Measurements from ENCODE around the gene UBE2H.

UBE2H gene

GRCh38 chr7:129951226-129952085, 1.3 kb downstream of the UBE2H start:
- no peak for DNase-seq (ENCODE audit: low read depth)
- H3K4me3 ChIP-seq (ENCODE audit: low read depth, low read length): peak overlapping the region; percentile 88

GRCh38 chr7:129950933-129951225, 1.9 kb downstream of the UBE2H start:
- no peak for DNase-seq (ENCODE audit: low read depth)
- H3K4me3 ChIP-seq (ENCODE audit: low read depth, low read length): peak overlapping the region; percentile 88

DNA sequence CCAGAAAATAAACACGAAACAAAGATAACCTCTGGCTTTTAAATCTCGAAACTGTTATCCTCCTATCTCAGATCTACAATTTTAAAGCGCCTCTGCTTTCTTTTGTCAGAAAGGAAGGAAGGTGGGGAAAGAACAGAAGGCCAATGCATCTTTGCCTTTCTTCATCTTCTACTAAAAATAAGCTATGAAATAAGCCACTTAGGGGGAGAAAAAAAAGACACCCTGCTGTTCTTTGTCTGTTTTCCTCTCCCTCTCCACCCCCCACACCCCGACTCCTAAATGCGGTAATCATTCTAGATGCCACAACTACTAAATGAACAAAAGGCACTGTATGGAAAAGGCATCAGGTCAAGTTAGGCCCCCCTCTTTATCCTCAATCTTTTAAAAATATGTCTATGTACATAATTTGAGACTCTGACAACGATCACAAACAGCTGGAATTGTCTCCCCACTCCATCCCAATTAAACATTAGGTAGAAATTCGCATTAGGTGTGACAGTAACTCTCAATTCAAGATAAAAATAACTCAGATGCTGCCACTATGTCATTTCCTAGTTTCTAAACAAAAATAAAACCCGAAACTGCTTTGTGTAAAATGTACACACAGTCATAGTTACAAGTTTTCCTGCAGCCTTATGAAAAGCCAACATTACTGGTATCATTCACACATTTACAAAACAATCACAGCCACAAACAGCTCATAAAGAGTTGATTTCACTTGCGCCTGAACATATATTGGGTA, 2.4 kb downstream of the UBE2H start:
- no peak for DNase-seq (ENCODE audit: low read depth)
- peak overlapping the region; percentile 88 for H3K4me3 ChIP-seq (ENCODE audit: low read depth, low read length)

DNA sequence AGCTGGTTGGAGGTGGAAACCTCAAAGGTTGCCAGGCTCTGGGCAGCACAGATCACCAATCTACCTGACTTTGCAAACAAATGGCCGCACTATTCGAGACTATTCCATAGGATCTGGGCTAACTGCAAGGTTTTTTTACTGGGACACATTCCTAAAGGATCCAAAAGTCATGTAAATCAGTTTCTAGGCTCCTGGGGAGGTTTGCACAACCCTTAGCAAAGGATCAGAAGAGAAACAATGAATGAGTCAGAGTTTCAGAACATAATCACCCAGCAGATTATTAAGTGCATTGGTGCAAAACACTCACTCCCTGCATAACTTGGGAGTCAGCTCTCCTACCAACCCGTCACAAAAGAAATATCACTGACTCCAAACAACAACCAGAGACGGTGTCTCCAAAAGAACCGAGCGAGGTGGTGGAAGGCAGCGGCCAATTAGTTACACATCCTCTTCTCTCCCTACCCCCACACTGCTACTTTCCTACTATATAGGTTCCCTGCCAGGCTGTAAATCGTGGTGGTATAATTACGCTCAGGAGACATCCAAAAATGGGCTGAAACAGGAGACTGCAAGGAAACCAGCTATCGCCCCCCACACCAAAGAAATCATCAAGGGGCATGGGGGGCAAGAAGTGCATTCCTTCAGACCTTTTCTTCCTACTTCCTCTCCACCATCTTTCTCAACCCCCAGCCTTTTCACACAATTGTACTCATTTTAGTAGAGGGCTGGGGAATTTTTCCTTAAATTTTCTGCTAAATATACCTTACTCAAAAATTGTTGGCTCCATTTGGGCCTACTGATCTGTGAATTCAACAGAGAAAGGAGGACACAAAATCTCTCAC, 3.2 kb downstream of the UBE2H start:
- H3K4me3 ChIP-seq (ENCODE audit: low read depth, low read length): peak overlapping the region; percentile 88
- peak; percentile 73 for DNase-seq (ENCODE audit: low read depth)

- H3K4me3 ChIP-seq (ENCODE audit: low read depth, low read length): peak overlapping the region; percentile 88
- DNase-seq (ENCODE audit: low read depth): peak; percentile 85
Observed at GRCh38 chr7:129948877-129949291, 3.9 kb downstream of the UBE2H start.

- no peak for DNase-seq (ENCODE audit: low read depth)
- H3K4me3 ChIP-seq (ENCODE audit: low read depth, low read length): peak overlapping the region; percentile 88
Observed at GRCh38 chr7:129948338-129948737, 4.4 kb downstream of the UBE2H start.

DNA sequence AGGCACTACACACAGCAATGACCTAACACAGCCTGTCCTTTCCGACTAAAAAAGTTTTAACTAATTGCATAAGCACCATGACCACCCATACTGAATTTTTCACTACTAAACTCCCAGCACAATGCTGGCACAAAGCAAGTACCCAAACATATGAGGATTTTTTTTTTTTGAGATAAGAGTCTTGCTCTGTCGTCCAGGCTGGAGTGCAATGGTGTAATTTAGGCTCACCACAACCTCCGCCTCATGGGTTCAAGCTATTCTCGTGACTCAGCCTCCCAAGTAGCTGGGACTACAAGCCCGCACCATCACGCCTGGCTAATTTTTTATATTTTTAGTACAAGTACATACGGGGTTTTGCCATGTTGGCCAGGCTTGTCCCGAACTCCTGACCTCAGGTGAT, 5.1 kb downstream of the UBE2H start:
- no peak overlapping the region for H3K4me3 ChIP-seq (ENCODE audit: low read depth, low read length)
- no peak for DNase-seq (ENCODE audit: low read depth)

- no peak overlapping the region for H3K4me3 ChIP-seq (ENCODE audit: low read depth, low read length)
- DNase-seq (ENCODE audit: low read depth): no peak
Observed at GRCh38 chr7:129947049-129947448, 5.7 kb downstream of the UBE2H start.

GRCh38 chr7:129946282-129946681, 6.5 kb downstream of the UBE2H start:
- H3K4me3 ChIP-seq (ENCODE audit: low read depth, low read length): no peak overlapping the region
- DNase-seq (ENCODE audit: low read depth): no peak

DNA sequence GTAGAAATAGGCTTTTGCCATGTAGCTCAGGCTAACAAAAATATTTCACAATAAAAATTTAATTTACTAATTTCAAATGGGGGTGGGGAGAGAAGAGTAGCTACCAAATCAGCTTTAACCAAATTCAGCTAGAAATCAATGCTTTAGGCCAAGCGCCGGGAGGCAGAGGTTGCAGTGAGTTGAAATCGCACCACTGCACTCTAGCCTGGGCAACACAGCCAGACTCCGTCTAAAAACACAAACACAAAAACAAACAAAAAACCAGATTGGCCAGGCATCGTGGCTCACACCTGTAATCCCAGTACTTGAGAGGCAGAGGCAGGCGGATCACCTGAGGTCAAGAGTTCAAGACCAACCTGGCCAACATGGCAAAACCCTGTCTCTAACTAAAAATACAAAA, 9.4 kb downstream of the UBE2H start:
- DNase-seq (ENCODE audit: low read depth): no peak
- H3K4me3 ChIP-seq (ENCODE audit: low read depth, low read length): no peak overlapping the region

- H3K4me3 ChIP-seq (ENCODE audit: low read depth, low read length): no peak overlapping the region
- DNase-seq (ENCODE audit: low read depth): no peak
Observed at GRCh38 chr7:129940329-129940728, 12.4 kb downstream of the UBE2H start.

DNA sequence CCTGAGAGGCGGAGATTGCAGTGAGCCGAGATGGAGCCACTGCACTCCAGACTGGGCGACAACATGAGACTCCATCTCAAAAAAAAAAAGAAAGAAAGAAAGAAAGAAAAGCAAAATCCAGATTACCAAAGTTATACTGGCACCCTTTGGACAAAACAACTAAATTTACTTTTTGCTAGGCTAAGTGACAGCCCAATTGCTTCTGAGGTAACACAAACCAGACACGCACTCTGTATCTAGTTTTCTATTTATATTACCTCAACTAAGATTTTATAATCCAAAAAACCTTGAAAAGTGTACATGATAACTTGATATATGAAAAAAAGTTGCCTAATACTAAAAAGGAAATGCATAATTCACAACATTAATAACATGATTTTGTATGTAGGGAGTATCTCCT, 12.9 kb downstream of the UBE2H start:
- DNase-seq (ENCODE audit: low read depth): no peak

GRCh38 chr7:129933627-129934026, 19.1 kb downstream of the UBE2H start:
- no peak overlapping the region for H3K4me3 ChIP-seq (ENCODE audit: low read depth, low read length)
- DNase-seq (ENCODE audit: low read depth): no peak

More for the DNA sequence above, 12.9 kb downstream of the UBE2H start:
- H3K4me3 ChIP-seq (ENCODE audit: low read depth, low read length): no peak overlapping the region

- no peak overlapping the region for H3K4me3 ChIP-seq (ENCODE audit: low read depth, low read length)
- no peak for DNase-seq (ENCODE audit: low read depth)
Observed at GRCh38 chr7:129926618-129927017, 26.1 kb downstream of the UBE2H start.

DNA sequence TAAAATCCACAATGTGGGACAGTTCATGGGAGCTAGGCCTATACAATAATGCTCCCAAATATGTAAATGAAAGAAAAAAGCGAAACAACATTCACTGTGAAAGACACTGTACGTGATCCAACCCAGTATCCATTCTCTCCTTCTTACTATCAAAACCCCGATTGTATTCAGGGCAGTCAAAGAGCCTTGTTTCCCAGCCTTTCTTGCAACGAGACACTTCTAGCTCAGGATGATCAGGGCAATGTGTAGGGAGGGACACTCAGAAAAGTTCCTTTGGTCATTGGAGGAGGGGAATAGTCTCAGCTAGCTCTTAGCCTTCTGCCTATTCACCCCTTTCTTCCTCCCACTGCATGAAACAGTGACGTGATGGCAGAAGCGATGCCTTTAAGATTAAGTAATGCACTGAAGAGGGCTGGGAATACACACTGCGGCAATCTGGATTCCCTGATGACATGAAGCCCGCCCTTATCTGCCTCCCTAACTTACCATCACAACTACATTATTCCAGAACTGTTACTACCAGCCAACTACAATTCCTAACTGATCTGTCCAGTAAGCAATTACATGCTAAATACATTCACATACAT, 27.3 kb downstream of the UBE2H start:
- peak; percentile 51 for DNase-seq (ENCODE audit: low read depth)
- no peak overlapping the region for H3K4me3 ChIP-seq (ENCODE audit: low read depth, low read length)

DNA sequence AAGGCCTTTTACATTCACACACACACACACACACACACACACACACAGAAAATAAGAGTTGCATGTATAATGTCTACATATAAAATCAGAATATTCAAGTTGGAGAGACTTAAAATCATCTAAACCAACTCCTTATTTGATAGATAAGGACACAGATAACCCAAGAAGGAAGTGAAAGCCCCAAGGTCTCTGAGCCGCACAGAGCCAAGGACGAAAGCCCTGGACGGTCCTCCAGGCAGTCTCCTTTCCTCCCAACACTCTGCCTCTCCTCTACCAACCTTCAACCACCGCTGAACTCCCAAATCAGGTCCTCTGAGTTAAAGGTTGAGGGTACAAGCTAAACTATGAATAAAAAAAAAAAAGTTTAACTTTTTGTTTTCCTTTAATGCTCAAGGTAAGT, 28.2 kb downstream of the UBE2H start:
- H3K4me3 ChIP-seq (ENCODE audit: low read depth, low read length): no peak overlapping the region
- DNase-seq (ENCODE audit: low read depth): no peak

GRCh38 chr7:129923709-129924108, 29.1 kb downstream of the UBE2H start:
- H3K4me3 ChIP-seq (ENCODE audit: low read depth, low read length): no peak overlapping the region
- peak; percentile 24 for DNase-seq (ENCODE audit: low read depth)

- DNase-seq (ENCODE audit: low read depth): no peak
- no peak overlapping the region for H3K4me3 ChIP-seq (ENCODE audit: low read depth, low read length)
Observed at GRCh38 chr7:129919492-129919891, 33.3 kb downstream of the UBE2H start.

DNA sequence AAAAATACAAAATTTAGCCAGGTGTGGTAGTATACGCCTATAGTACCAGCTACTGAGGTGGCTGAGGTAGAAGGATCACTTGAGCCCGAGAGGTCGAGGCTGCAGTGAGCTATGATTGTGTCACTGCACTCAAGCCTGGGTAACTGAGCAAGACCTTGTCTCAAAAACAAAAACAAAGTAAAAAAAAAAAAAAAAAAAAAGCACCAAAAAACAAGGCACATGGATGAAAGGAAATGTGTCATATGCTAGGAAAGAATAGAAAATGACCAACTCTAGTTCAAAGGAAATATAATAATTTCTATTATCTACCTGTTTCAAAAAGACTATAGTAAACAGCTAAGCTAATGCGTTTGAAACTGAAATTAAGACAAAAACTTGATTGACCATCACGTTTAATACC, 33.8 kb downstream of the UBE2H start:
- H3K4me3 ChIP-seq (ENCODE audit: low read depth, low read length): no peak overlapping the region
- no peak for DNase-seq (ENCODE audit: low read depth)

- no peak overlapping the region for H3K4me3 ChIP-seq (ENCODE audit: low read depth, low read length)
- no peak for DNase-seq (ENCODE audit: low read depth)
Observed at GRCh38 chr7:129917934-129918333, 34.8 kb downstream of the UBE2H start.

All from skeletal muscle cell (primary cell).